ENCODE data around the gene PALS2. TPM values are rescaled to one million over a fixed set of nuclear protein-coding genes. Genes with fewer than 3 reads are reported as not detected.

The PALS2 gene
- total and polyA plus RNA-seq, 7 donors: 0.60 to 14.2 (median 6.9) TPM

DNA sequence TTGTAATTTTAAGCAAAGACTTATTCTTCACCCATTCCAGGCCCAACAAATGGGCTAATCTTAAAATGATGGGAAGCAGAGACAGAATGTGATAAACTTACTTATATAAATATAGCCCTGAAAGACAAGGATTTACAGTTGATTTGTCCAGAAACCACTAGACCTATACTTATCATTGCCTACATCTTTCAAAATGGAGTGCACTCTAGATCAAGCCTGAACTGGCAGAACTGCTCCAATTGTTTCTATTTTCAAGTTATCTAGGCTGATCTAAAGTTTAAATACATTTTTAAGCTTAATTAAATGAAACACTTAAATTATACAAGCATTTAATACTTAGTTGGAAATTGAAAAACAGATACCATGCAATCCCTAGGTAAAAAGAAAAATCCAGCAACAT lies 24.9 kb upstream of the PALS2 start:
- intact Hi-C loops (cut with DNase I): no loop called here
- TF ChIP-seq POLR2A (IDR thresholded peaks at IDR 0.05): no peak
- TF ChIP-seq POLR2AphosphoS5 (IDR thresholded peaks at IDR 0.05): no peak
- no peak for TF ChIP-seq CTCF (IDR thresholded peaks at IDR 0.05)
- TF ChIP-seq EP300 (IDR thresholded peaks at IDR 0.05): no peak
- H3K4me1 ChIP-seq: no peaks in the 10 kb centered on the region
- no peaks in the 10 kb centered on the region for H3K36me3 ChIP-seq
- H3K27me3 ChIP-seq: no peaks in the 10 kb centered on the region
- no peaks in the 10 kb centered on the region for H3K9me3 ChIP-seq
- DNase-seq: no peak
- H3K27ac ChIP-seq: no peak overlapping the region
- no peak overlapping the region for H3K4me3 ChIP-seq

- H3K27ac ChIP-seq: no peak overlapping the region
- H3K4me3 ChIP-seq: no peak overlapping the region
- no peaks in the 10 kb centered on the region for H3K4me1 ChIP-seq
- intact Hi-C loops (cut with DNase I): no loop called here
- no peaks in the 10 kb centered on the region for H3K9me3 ChIP-seq
- no peak for DNase-seq
- no peak for TF ChIP-seq POLR2A (IDR thresholded peaks at IDR 0.05)
- no peak for TF ChIP-seq CTCF (IDR thresholded peaks at IDR 0.05)
- no peak for TF ChIP-seq EP300 (IDR thresholded peaks at IDR 0.05)
- no peak for TF ChIP-seq POLR2AphosphoS5 (IDR thresholded peaks at IDR 0.05)
- WGBS, 2 donors: 51 to 60% methylated on average over 4 of the region's 4 CpGs
- H3K27me3 ChIP-seq: no peaks in the 10 kb centered on the region
- no peaks in the 10 kb centered on the region for H3K36me3 ChIP-seq
These were observed 23.3 kb upstream of the PALS2 start for GRCh38 chr7:24549991-24550390.

GRCh38 chr7:24555184-24555583 lies 18.1 kb upstream of the PALS2 start:
- Histone ChIP-seq H3K27ac (no peak overlapping the region), H3K9me3 (no peaks in the 10 kb centered on the region), H3K36me3 (no peaks in the 10 kb centered on the region), H3K27me3 (no peaks in the 10 kb centered on the region), H3K4me1 (no peaks in the 10 kb centered on the region), H3K4me3 (no peak overlapping the region)
- intact Hi-C loops (cut with DNase I): no loop called here
- TF ChIP-seq POLR2A (IDR thresholded peaks at IDR 0.05) (no peak), POLR2AphosphoS5 (IDR thresholded peaks at IDR 0.05) (no peak), CTCF (IDR thresholded peaks at IDR 0.05) (no peak), EP300 (IDR thresholded peaks at IDR 0.05) (no peak)
- DNase-seq: no peak

- TF ChIP-seq POLR2AphosphoS5 (IDR thresholded peaks at IDR 0.05) (no peak), POLR2A (IDR thresholded peaks at IDR 0.05) (no peak), CTCF (IDR thresholded peaks at IDR 0.05) (no peak), EP300 (IDR thresholded peaks at IDR 0.05) (no peak)
- Histone ChIP-seq H3K27me3 (no peaks in the 10 kb centered on the region), H3K4me1 (no peaks in the 10 kb centered on the region), H3K27ac (no peak overlapping the region), H3K36me3 (no peaks in the 10 kb centered on the region), H3K9me3 (no peaks in the 10 kb centered on the region), H3K4me3 (no peak overlapping the region)
- no peak for DNase-seq
- intact Hi-C loops (cut with DNase I): no loop called here
- 85% methylated on average over 5 of the region's 5 CpGs for WGBS, 2 donors
These were observed 17.5 kb upstream of the PALS2 start for GRCh38 chr7:24555719-24556118.

DNA sequence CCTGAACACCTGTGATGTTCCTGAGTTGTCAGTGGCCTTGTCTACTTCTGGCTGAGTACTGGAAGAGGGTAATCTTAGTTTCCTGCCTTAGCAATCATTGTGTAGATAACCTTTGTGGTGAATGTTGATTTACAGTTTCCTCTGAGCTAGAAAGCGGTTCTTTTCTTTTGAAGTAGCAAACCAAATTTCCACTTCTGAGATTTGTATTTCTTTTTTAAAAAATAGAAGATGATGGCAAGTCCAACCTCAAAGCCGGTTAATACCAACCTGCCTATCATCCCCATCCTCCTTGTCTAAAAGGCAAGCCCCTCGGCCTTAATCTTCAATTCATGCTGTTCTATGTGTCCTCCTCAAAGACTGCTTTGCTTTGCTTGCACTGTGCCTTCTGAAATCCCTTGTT lies 12.5 kb upstream of the PALS2 start:
- H3K9me3 ChIP-seq: no peaks in the 10 kb centered on the region
- H3K4me3 ChIP-seq: no peak overlapping the region
- no peaks in the 10 kb centered on the region for H3K27me3 ChIP-seq
- no peak overlapping the region for H3K27ac ChIP-seq
- H3K4me1 ChIP-seq: no peaks in the 10 kb centered on the region
- TF ChIP-seq CTCF (IDR thresholded peaks at IDR 0.05): no peak
- TF ChIP-seq POLR2A (IDR thresholded peaks at IDR 0.05): no peak
- TF ChIP-seq EP300 (IDR thresholded peaks at IDR 0.05): no peak
- TF ChIP-seq POLR2AphosphoS5 (IDR thresholded peaks at IDR 0.05): no peak
- intact Hi-C loops (cut with DNase I): no loop called here
- WGBS, 2 donors: 67 to 90% methylated on average over 3 of the region's 3 CpGs
- no peak for DNase-seq
- no peaks in the 10 kb centered on the region for H3K36me3 ChIP-seq

All from sigmoid colon (tissue), 7 donors.